ENCODE measurements around the gene MTOR. TPM values are rescaled to one million over a fixed set of nuclear protein-coding genes. Genes with fewer than 3 reads are reported as not detected.
"Not testable (repeated sequence)": the region's sequence is repeated elsewhere in the genome, so short reads cannot be mapped to it uniquely, and the experiment has no call there.

The MTOR gene
- total and polyA plus RNA-seq, 8 donors, result 6.3 to 42.4 (median 28.6) TPM

GRCh38 chr1:11302366-11302765, 40.0 kb upstream of the MTOR start:
- H3K4me3 ChIP-seq, result no peak overlapping the region
- H3K36me3 ChIP-seq, result no peaks in the 10 kb centered on the region
- DNase-seq, result no peak
- no peaks in the 10 kb centered on the region for H3K9me3 ChIP-seq
- WGBS, 5 donors, result 90 to 97% (median 95%) methylated on average over 2 of the region's 2 CpGs
- no peak overlapping the region for H3K27ac ChIP-seq
- intact Hi-C loops (cut with DNase I; ENCODE audit: low total_unique reads), result no loop called here
- no peaks in the 10 kb centered on the region for H3K27me3 ChIP-seq
- H3K4me1 ChIP-seq, result no peaks in the 10 kb centered on the region
- TF ChIP-seq POLR2A (IDR thresholded peaks at IDR 0.05), result no peak
- TF ChIP-seq, protein P1, sequence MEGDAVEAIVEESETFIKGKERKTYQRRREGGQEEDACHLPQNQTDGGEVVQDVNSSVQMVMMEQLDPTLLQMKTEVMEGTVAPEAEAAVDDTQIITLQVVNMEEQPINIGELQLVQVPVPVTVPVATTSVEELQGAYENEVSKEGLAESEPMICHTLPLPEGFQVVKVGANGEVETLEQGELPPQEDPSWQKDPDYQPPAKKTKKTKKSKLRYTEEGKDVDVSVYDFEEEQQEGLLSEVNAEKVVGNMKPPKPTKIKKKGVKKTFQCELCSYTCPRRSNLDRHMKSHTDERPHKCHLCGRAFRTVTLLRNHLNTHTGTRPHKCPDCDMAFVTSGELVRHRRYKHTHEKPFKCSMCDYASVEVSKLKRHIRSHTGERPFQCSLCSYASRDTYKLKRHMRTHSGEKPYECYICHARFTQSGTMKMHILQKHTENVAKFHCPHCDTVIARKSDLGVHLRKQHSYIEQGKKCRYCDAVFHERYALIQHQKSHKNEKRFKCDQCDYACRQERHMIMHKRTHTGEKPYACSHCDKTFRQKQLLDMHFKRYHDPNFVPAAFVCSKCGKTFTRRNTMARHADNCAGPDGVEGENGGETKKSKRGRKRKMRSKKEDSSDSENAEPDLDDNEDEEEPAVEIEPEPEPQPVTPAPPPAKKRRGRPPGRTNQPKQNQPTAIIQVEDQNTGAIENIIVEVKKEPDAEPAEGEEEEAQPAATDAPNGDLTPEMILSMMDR (IDR thresholded peaks at IDR 0.05), result no peak
- no peak for TF ChIP-seq EP300 (IDR thresholded peaks at IDR 0.05)
- TF ChIP-seq POLR2AphosphoS5 (IDR thresholded peaks at IDR 0.05), result no peak

DNA sequence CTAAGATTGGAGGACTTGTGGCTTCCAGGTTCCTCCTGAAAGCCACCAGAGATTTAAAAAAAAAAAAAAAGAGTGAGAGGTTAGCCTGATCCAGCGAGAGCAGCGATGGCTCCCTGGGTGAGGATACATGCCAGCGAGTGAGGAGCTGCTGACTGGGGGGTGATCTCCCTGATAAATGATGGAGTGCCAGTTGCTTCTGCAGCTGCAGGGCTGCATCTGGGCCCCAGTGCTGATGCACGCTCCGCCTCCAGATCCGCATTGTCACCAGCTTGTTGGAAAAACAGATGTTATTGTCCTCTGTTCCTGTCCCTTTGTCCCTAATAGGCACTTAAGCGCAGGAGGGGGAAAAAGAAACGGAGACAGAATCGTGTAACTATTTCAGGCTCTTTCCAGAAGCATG, 39.2 kb upstream of the MTOR start:
- DNase-seq, result no peak
- Histone ChIP-seq H3K27me3 (no peaks in the 10 kb centered on the region), H3K27ac (no peak overlapping the region), H3K36me3 (peaks cover 0 to 1% (median under 1%) of the 10 kb centered on the region in 4 donors), H3K9me3 (no peaks in the 10 kb centered on the region), H3K4me1 (no peaks in the 10 kb centered on the region), H3K4me3 (no peak overlapping the region)
- WGBS, 5 donors, result 59 to 74% (median 67%) methylated on average over 7 to 9 of the region's 9 CpGs
- no peak for TF ChIP-seq EP300 (IDR thresholded peaks at IDR 0.05)
- no peak for TF ChIP-seq POLR2AphosphoS5 (IDR thresholded peaks at IDR 0.05)
- TF ChIP-seq, protein P1 (IDR thresholded peaks at IDR 0.05), result no peak
- no peak for TF ChIP-seq POLR2A (IDR thresholded peaks at IDR 0.05)
- intact Hi-C loops (cut with DNase I; ENCODE audit: low total_unique reads), result no loop called here

DNA sequence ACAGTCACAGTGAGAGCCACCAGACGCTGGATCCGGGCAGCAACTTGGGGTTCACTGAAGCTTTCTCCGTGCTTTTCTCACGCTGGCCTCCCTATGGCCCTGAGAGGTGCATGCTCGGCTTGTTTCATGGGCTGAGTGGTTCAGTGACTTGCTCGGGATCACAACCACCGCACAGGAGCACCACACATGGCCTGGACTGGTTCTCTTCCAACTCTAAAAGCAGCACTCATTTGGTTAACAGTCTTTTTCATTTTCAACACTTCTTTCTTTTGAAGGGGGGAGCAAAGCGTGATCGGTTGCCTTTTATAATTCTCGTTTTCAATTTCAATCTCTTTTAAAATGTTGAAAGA, 36.8 kb upstream of the MTOR start:
- Histone ChIP-seq H3K27me3 (no peaks in the 10 kb centered on the region), H3K4me3 (no peak overlapping the region), H3K36me3 (peaks cover 0 to 25% (median 24%) of the 10 kb centered on the region in 4 donors), H3K9me3 (no peaks in the 10 kb centered on the region), H3K4me1 (no peaks in the 10 kb centered on the region), H3K27ac (no peak overlapping the region)
- intact Hi-C loops (cut with DNase I; ENCODE audit: low total_unique reads), result no loop called here
- WGBS, 5 donors, result 62 to 72% (median 68%) methylated on average over 10 of the region's 10 CpGs
- no peak for DNase-seq
- no peak for TF ChIP-seq POLR2AphosphoS5 (IDR thresholded peaks at IDR 0.05)

DNA sequence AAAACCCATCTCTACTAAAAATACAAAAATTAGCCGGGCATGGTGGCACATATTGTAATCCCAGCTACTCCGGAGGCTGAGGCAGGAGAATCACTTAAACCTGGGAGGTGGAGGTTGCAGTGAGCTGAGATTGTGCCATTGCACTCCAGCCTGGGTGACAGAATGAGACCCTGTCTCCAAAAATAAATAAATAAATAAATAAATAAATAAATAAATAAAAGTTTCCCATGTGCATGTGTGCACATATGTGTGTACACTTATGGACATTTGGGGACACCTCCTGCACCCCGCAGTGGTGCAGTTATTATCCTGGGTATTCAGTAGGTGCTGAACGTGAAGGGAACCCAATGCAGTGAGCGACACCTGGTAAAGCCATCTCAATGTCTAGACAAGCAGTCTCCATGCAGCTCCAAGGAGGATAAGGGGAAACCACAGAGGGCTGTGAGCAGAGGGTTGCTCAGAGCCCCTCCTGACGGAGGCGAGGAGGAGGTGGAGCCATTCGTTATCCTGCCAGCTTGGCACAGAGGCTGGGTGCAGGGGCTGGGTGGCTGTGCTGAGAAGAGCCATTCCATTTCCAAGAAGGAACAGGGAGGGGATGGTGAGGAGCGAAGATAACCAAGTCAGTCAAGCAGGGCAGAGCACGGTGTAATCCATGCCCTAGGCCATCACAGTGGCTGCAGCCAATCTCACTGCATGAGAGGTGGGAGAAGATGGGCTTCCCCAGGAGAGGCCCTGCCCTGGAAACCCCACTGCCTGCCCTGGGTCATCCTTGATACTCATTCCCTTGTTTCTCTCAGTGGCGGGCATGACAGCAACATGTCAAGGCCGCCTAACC, 36.3 kb upstream of the MTOR start:
- no peaks in the 10 kb centered on the region for H3K27me3 ChIP-seq
- H3K4me3 ChIP-seq, result no peak overlapping the region
- 81 to 89% (median 86%) methylated on average over 12 of the region's 12 CpGs for WGBS, 5 donors
- H3K4me1 ChIP-seq, result no peaks in the 10 kb centered on the region
- no peak for DNase-seq
- no peaks in the 10 kb centered on the region for H3K9me3 ChIP-seq
- H3K27ac ChIP-seq, result no peak overlapping the region
- no peak for TF ChIP-seq POLR2A (IDR thresholded peaks at IDR 0.05)
- no peak for TF ChIP-seq POLR2AphosphoS5 (IDR thresholded peaks at IDR 0.05)
- no peak for TF ChIP-seq EP300 (IDR thresholded peaks at IDR 0.05)
- TF ChIP-seq, protein P1 (IDR thresholded peaks at IDR 0.05), result no peak
- H3K36me3 ChIP-seq, result peaks cover 0 to 31% (median 29%) of the 10 kb centered on the region in 4 donors
- intact Hi-C loops (cut with DNase I; ENCODE audit: low total_unique reads), result no loop called here

DNA sequence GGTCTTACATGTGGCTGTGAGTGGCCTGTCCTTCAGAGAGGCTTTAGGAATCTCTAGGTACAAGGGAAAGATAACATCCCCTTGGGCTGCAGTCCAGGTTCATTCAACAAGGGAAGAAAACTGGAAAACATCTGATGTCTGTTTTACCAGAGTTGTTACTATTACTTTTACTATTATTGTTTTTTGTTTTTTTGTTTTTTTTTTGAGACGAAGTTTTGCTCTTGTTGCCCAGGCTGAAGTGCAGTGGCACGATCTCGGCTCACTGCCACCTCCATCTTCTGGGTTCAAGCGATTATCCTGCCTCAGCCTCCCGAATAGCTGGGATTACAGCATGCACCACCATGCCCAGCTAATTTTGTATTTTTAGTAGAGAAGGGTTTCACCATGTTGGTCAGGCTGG, 35.4 kb upstream of the MTOR start:
- DNase-seq; H3K27ac ChIP-seq; H3K4me3 ChIP-seq; H3K9me3 ChIP-seq; intact Hi-C loops (cut with DNase I; ENCODE audit: low total_unique reads); H3K27me3 ChIP-seq; H3K4me1 ChIP-seq: not testable (repeated sequence)
- WGBS, 5 donors, result 95 to 98% (median 96%) methylated on average over 5 of the region's 5 CpGs
- peaks cover 0 to 40% (median 32%) of the 10 kb centered on the region in 4 donors for H3K36me3 ChIP-seq

All from stomach (tissue), 9 donors.